K562 (cell line): Measurements from ENCODE around the gene UBAC2. TPM values are rescaled to one million over a fixed set of nuclear protein-coding genes. Genes with fewer than 3 reads are reported as not detected.

ENCODE experiments used
- BCLAF1 ChIP-seq, 2 experiments: fragments of 450-650 bp in 1 of 2; IDR thresholded peaks; 2 replicates each; pipeline ENCODE4 v1.6.1; 2011 to 2017; ENCODE audit warnings: low read depth in 2 of 2, antibody characterized with exemption in 1 of 2, borderline replicate concordance in 1 of 2, low read length in 1 of 2, mild to moderate bottlenecking in 1 of 2, mixed read lengths in 1 of 2; ENCODE audit not compliant: control insufficient read depth in 1 of 2
- ETV6 ChIP-seq, 3 experiments: fragments of 150-350 bp in 1 of 3; sonication (generic) in 1 of 3; formaldehyde crosslinking in 1 of 3; IDR thresholded peaks; 2 replicates each; pipeline versions ENCODE4 v1.6.1 to v1.8.0; 2014 to 2022; ENCODE audit warnings: borderline replicate concordance in 2 of 3, low read depth in 2 of 3, antibody characterized with exemption in 1 of 3, low read length in 1 of 3, mild to moderate bottlenecking in 1 of 3, missing genetic modification reagents in 1 of 3
- FOXJ3 ChIP-seq: sonication (generic); formaldehyde crosslinking; IDR thresholded peaks from 2 replicates; pipeline ENCODE4 v1.4.0; 2020; ENCODE audit warnings: mild to moderate bottlenecking, missing genetic modification reagents
- MAFK ChIP-seq: IDR thresholded peaks from 2 replicates; pipeline ENCODE4 v1.6.1; 2011; ENCODE audit warnings: low read length, improper control_type of control experiment
- NKRF ChIP-seq: fragments of 450-650 bp; IDR thresholded peaks from 2 replicates; pipeline ENCODE4 v1.6.1; 2016; ENCODE audit warnings: borderline replicate concordance
- NRF1 ChIP-seq, 2 experiments: fragments of 450-650 bp; IDR thresholded peaks in 1 of 2; conservative IDR thresholded peaks in 1 of 2; 2 replicates each; pipeline ENCODE4 v1.6.1; 2014; ENCODE audit warnings: mild to moderate bottlenecking in 2 of 2
- STAG1 ChIP-seq: sonication (generic); formaldehyde crosslinking; IDR thresholded peaks from 2 replicates; pipeline ENCODE4 v1.5.0; 2020; ENCODE audit warnings: missing genetic modification reagents, borderline replicate concordance
- TSHZ1 ChIP-seq: fragments of 250-450 bp; sonication (Bioruptor Pico); IDR thresholded peaks from 2 replicates; pipeline ENCODE4 v1.4.0; 2020; ENCODE audit warnings: mild to moderate bottlenecking, moderate library complexity
- XRCC3 ChIP-seq: fragments of 450-650 bp; IDR thresholded peaks from 2 replicates; pipeline ENCODE4 v1.6.1; 2017; ENCODE audit warnings: mild to moderate bottlenecking, moderate library complexity
- ZBTB33 ChIP-seq: sonication (generic); formaldehyde crosslinking; IDR thresholded peaks from 2 replicates; pipeline ENCODE4 v1.8.1; 2023; ENCODE audit warnings: mild to moderate bottlenecking, missing genetic modification reagents
- ZFX ChIP-seq: sonication (generic); formaldehyde crosslinking; IDR thresholded peaks from 2 replicates; pipeline ENCODE4 v1.8.0; 2022; ENCODE audit warnings: mild to moderate bottlenecking, missing genetic modification reagents, moderate library complexity
- ZNF134 ChIP-seq: fragments of 250-450 bp; sonication (Bioruptor Pico); conservative IDR thresholded peaks from 2 replicates; pipeline ENCODE4 v1.4.0; 2020
- ZNF143 ChIP-seq: sonication (generic); formaldehyde crosslinking; IDR thresholded peaks from 2 replicates; pipeline ENCODE4 v1.9.0; 2022; ENCODE audit warnings: mild to moderate bottlenecking, missing genetic modification reagents
- ZNF280A ChIP-seq: fragments of 450-650 bp; IDR thresholded peaks from 2 replicates; pipeline ENCODE4 v1.6.1; 2018; ENCODE audit warnings: mild to moderate bottlenecking, low read depth; ENCODE audit not compliant: partially characterized antibody
- ZNF311 ChIP-seq: fragments of 250-450 bp; sonication (Bioruptor Pico); IDR thresholded peaks from 2 replicates; pipeline ENCODE4 v1.4.0; 2020; ENCODE audit warnings: mild to moderate bottlenecking, moderate library complexity
- polyA plus RNA-seq, 8 experiments: library from polyadenylated mRNA; depleted of rRNA in 4 of 8; stranded (reverse) in 5 of 8; unstranded in 3 of 8; fragments of >200 nt; fragmentation: Nextera tagmentation in 2 of 8; fragmentation: Illumina TruSeq in 1 of 8; extraction: Ambion mirVana in 2 of 8; extraction: Trizol in 1 of 8; gene quantifications; 2 replicates each; pipeline versions ENCODE4 v1.2.1 to v1.2.3, GENCODE V29; 2011 to 2014; ENCODE audit warnings: inconsistent platforms in 1 of 8, missing spikeins in 1 of 8
- total RNA-seq, 7 experiments: library from RNA; depleted of rRNA in 6 of 7; stranded (reverse); fragments of >200 nt in 6 of 7; fragmentation: Illumina TruSeq in 2 of 7; extraction: Trizol in 2 of 7; gene quantifications; 2 replicates each; pipeline versions ENCODE4 v1.2.1 to v1.2.3, GENCODE V29; 2011 to 2021; ENCODE audit warnings: low replicate concordance in 1 of 7

UBAC2 gene
- total and polyA plus RNA-seq, 9 of the 15 experiments (the other 6 are each of a cell fraction or from before 2014, with no cell fraction given) = 6.0 to 84.1 (median 32.3) TPM

- TF ChIP-seq ETV6 (IDR thresholded peaks at IDR 0.05; ENCODE audit: borderline replicate concordance in 1 of 2, low read depth in 2 of 2, low read length in 1 of 2) = no peak
- no peak for TF ChIP-seq ETV6 (CRISPR knock-in tag; IDR thresholded peaks at IDR 0.05; ENCODE audit: borderline replicate concordance)
- TF ChIP-seq ZNF134 = no peak
- TF ChIP-seq XRCC3 = no peak
- TF ChIP-seq BCLAF1 (IDR thresholded peaks at IDR 0.05; ENCODE audit: borderline replicate concordance in 1 of 2, control insufficient read depth in 1 of 2, low read depth in 2 of 2, low read length in 1 of 2) = no peak
- TF ChIP-seq ZNF280A = no peak
- no peak for TF ChIP-seq STAG1
- TF ChIP-seq ZNF311 (CRISPR knock-in tag) = no peak
- no peak for TF ChIP-seq NKRF
- no peak for TF ChIP-seq ZFX
- TF ChIP-seq ZNF143 (CRISPR knock-in tag) = no peak
- TF ChIP-seq ZBTB33 (CRISPR knock-in tag) = no peak
- TF ChIP-seq NRF1 (conservative IDR thresholded peaks at IDR 0.05 in 1 of 2, IDR thresholded peaks at IDR 0.05 in 1 of 2) = no peak
- TF ChIP-seq TSHZ1 (CRISPR knock-in tag) = no peak
- peak; percentile 58 for TF ChIP-seq MAFK
- no peak for TF ChIP-seq FOXJ3 (CRISPR knock-in tag)
These were observed 49.1 kb upstream of the UBAC2 start (continued) for GRCh38 chr13:99151516-99151915.
